DOHH2 (cell line): ENCODE measurements around the gene MYO18A.

ENCODE experiments used
- EZH2phosphoT487 ChIP-seq: fragments of 200-600 bp; sonication (generic); IDR thresholded peaks from 2 replicates; pipeline ENCODE4 v1.6.1; 2017; ENCODE audit warnings: borderline replicate concordance, mild to moderate bottlenecking, antibody characterized with exemption, low read length, moderate library complexity, mixed read lengths
- TF ChIP-seq, protein P1 (sequence below): fragments of 200-600 bp; sonication (generic); IDR thresholded peaks from one replicate; pipeline ENCODE4 v1.5.1; 2014; ENCODE audit warnings: antibody characterized with exemption, mild to moderate bottlenecking, low read depth, low read length; ENCODE audit not compliant: poor library complexity, severe bottlenecking

DNA sequence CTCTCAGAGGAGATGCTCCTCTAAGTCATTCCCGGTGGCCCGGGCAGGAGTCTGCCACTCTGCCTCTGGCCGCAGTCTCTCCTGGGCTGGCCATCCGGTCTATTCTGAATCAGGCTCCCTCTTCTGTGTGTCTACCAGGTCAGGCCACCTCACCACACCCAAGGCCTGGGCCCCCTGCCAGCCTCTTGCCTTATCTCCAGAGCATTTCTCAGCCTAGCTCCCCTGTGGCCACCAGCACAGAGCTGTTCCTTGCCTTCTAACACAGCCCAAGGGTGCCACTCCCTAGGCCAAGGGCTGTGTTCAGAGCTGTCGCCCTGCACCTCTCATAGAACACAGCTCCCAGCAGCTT is 55.3 kb downstream of the MYO18A start:
- TF ChIP-seq, protein P1, sequence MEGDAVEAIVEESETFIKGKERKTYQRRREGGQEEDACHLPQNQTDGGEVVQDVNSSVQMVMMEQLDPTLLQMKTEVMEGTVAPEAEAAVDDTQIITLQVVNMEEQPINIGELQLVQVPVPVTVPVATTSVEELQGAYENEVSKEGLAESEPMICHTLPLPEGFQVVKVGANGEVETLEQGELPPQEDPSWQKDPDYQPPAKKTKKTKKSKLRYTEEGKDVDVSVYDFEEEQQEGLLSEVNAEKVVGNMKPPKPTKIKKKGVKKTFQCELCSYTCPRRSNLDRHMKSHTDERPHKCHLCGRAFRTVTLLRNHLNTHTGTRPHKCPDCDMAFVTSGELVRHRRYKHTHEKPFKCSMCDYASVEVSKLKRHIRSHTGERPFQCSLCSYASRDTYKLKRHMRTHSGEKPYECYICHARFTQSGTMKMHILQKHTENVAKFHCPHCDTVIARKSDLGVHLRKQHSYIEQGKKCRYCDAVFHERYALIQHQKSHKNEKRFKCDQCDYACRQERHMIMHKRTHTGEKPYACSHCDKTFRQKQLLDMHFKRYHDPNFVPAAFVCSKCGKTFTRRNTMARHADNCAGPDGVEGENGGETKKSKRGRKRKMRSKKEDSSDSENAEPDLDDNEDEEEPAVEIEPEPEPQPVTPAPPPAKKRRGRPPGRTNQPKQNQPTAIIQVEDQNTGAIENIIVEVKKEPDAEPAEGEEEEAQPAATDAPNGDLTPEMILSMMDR = no peak
- no peak for TF ChIP-seq EZH2phosphoT487
